Measurements from ENCODE around the gene TVP23B.
"Not testable (repeated sequence)": the region's sequence is repeated elsewhere in the genome, so short reads cannot be mapped to it uniquely, and the experiment has no call there.

DNA sequence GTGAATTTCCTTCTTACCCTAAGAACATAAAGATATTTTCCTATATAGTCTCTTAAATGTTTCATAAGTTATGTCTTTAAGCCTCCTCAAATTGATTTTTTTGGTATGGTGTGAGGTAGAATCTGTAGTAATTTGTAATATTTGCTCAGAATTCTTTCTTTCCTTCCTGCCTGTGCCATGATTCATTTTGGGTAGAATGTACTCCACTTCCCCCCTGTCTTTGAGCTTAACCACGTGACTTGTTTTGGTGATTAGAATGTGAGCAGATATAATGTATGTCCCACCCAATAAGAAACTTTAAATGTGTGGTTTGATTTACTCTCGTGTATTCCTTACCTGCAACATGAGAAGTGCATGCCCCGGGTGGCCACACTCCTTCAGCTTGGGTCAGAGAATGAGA is 40.4 kb downstream of the TVP23B start:
- not testable (repeated sequence) for TF ChIP-seq ZNF830 (tag by site-specific recombination; IDR thresholded peaks at IDR 0.05; ENCODE audit: low read depth); ZEB2 (tag by site-specific recombination; IDR thresholded peaks at IDR 0.05); YY1 (tag by site-specific recombination; IDR thresholded peaks at IDR 0.05); ZNF211 (tag by site-specific recombination; IDR thresholded peaks at IDR 0.05; ENCODE audit: low read depth); ZNF580 (tag by site-specific recombination; IDR thresholded peaks at IDR 0.05); ZBTB7A (tag by site-specific recombination; IDR thresholded peaks at IDR 0.05; ENCODE audit: low read depth); ZSCAN16 (tag by site-specific recombination; IDR thresholded peaks at IDR 0.05); ZNF174 (tag by site-specific recombination; IDR thresholded peaks at IDR 0.05)
- TF ChIP-seq, protein P1, sequence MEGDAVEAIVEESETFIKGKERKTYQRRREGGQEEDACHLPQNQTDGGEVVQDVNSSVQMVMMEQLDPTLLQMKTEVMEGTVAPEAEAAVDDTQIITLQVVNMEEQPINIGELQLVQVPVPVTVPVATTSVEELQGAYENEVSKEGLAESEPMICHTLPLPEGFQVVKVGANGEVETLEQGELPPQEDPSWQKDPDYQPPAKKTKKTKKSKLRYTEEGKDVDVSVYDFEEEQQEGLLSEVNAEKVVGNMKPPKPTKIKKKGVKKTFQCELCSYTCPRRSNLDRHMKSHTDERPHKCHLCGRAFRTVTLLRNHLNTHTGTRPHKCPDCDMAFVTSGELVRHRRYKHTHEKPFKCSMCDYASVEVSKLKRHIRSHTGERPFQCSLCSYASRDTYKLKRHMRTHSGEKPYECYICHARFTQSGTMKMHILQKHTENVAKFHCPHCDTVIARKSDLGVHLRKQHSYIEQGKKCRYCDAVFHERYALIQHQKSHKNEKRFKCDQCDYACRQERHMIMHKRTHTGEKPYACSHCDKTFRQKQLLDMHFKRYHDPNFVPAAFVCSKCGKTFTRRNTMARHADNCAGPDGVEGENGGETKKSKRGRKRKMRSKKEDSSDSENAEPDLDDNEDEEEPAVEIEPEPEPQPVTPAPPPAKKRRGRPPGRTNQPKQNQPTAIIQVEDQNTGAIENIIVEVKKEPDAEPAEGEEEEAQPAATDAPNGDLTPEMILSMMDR (tag by site-specific recombination; IDR thresholded peaks at IDR 0.05) = not testable (repeated sequence)
